Measurements from ENCODE around the gene MBTD1.

- TF ChIP-seq POLR2AphosphoS5 (IDR thresholded peaks at IDR 0.05; ENCODE audit: low read depth, low read length) (no peak), TAF1 (IDR thresholded peaks at IDR 0.05; ENCODE audit: borderline replicate concordance, low read depth, low read length) (no peak), ZBTB33 (IDR thresholded peaks at IDR 0.05; ENCODE audit: borderline replicate concordance, low read depth) (no peak), CTCF (IDR thresholded peaks at IDR 0.05) (no peak), EZH2phosphoT487 (IDR thresholded peaks at IDR 0.05; ENCODE audit: borderline replicate concordance, low read depth) (no peak), TEAD4 (IDR thresholded peaks at IDR 0.05; ENCODE audit: borderline replicate concordance, insufficient read depth) (no peak), PBX3 (IDR thresholded peaks at IDR 0.05) (no peak), ELF1 (IDR thresholded peaks at IDR 0.05) (no peak), SMC3 (IDR thresholded peaks at IDR 0.05; ENCODE audit: low read depth, low read length) (no peak), RFX5 (IDR thresholded peaks at IDR 0.05; ENCODE audit: low read length) (no peak)
Observed at GRCh38 chr17:51133365-51133764, 126.5 kb downstream of the MBTD1 start.

All from SK-N-SH (cell line).